Keratinocyte (primary cell): ENCODE results near the gene CHRM1.

ENCODE experiments used
- EZH2 ChIP-seq: IDR thresholded peaks from one replicate; pipeline ENCODE4 v1.6.1; 2012; ENCODE audit warnings: inconsistent platforms, mild to moderate bottlenecking, low read length, moderate library complexity
- TF ChIP-seq, protein P1 (sequence below), 3 experiments: IDR thresholded peaks in 1 of 3; conservative IDR thresholded peaks in 1 of 3; optimal IDR thresholded peaks in 1 of 3; 2 replicates in 2 of 3; 3 replicates in 1 of 3; pipeline versions ENCODE3 to v1.5.1; 2011; ENCODE audit warnings: low read length in 3 of 3, mild to moderate bottlenecking in 3 of 3, moderate library complexity in 2 of 3, control low read depth in 1 of 3, inconsistent platforms in 1 of 3; ENCODE audit not compliant: insufficient read depth in 2 of 3; ENCODE audit errors: extremely low read depth in 1 of 3

DNA sequence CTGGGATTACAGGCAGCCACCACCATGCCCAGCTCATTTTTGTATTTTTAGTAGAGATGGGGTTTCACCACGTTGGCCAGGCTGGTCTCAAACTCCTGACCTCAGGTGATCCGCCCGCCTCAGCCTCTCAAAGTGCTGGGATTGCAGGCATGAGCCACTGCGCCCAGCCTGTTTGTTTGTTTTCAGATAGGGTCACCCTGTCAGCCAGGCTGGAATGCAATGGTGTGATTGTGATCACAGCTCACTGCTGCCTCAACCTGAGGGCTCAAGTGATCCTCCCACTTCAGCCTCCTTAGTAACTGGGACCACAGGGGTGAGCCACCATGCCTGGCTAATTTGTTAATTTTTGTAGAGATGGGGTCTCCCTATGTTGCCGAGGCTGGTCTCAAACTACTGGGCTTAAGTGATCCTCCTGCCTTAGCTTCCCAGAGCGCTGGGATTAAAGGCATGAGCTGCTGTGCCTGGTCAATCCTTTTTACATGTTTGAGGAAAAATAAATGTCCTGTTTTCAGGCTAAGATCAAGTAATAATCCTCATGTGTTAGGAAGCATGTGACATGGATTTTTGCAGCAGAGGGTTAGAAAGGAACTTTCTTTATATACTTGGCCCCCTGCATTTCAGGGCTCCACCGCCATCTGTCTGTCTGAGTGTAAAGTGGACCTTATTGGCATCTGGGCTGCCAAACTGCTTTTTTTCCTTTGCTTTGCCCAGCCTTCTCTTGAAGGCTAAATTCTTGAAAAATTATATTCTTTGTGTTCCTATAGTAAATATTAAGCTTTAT is 45.3 kb downstream of the CHRM1 start:
- TF ChIP-seq, protein P1, sequence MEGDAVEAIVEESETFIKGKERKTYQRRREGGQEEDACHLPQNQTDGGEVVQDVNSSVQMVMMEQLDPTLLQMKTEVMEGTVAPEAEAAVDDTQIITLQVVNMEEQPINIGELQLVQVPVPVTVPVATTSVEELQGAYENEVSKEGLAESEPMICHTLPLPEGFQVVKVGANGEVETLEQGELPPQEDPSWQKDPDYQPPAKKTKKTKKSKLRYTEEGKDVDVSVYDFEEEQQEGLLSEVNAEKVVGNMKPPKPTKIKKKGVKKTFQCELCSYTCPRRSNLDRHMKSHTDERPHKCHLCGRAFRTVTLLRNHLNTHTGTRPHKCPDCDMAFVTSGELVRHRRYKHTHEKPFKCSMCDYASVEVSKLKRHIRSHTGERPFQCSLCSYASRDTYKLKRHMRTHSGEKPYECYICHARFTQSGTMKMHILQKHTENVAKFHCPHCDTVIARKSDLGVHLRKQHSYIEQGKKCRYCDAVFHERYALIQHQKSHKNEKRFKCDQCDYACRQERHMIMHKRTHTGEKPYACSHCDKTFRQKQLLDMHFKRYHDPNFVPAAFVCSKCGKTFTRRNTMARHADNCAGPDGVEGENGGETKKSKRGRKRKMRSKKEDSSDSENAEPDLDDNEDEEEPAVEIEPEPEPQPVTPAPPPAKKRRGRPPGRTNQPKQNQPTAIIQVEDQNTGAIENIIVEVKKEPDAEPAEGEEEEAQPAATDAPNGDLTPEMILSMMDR (optimal IDR thresholded peaks at IDR 0.05 in 1 of 3, IDR thresholded peaks at IDR 0.05 in 1 of 3, conservative IDR thresholded peaks at IDR 0.05 in 1 of 3; ENCODE audit: extremely low read depth in 1 of 3, insufficient read depth in 2 of 3, low read length in 3 of 3), result peak in 1 of 3 experiments; percentile 2
- TF ChIP-seq EZH2, result no peak
